Left lung (tissue), 10 donors: ENCODE measurements around the gene GSK3B. TPM values are rescaled to one million over a fixed set of nuclear protein-coding genes. Genes with fewer than 3 reads are reported as not detected.

ENCODE experiments used
- ATAC-seq: fragments of 200-7000 bp; cut with Tn5 transposase; one replicate; pipeline ENCODE4 v1.9.1; 2020; ENCODE audit warnings: moderate library complexity
- DNase-seq, 4 donors: peaks; one replicate each; pipeline ENCODE4 v3.0.0-alpha.2; 2013 to 2020
- H3K27ac ChIP-seq, 2 donors: fragments of 200-600 bp; sonication (generic) in 1 of 2; one replicate each; pipeline versions ENCODE4 v1.5.0 to v1.8.0; 2020 to 2021
- H3K27me3 ChIP-seq, 2 donors: fragments of 200-600 bp; sonication (generic) in 1 of 2; one replicate each; pipeline versions ENCODE4 v1.5.0 to v1.8.0; 2020 to 2021
- H3K36me3 ChIP-seq, 2 donors: fragments of 200-600 bp; sonication (generic) in 1 of 2; one replicate each; pipeline versions ENCODE4 v1.5.0 to v1.8.0; 2020 to 2021
- H3K4me1 ChIP-seq, 2 donors: fragments of 200-600 bp; one replicate each; pipeline ENCODE4 v1.8.0; 2021
- H3K4me3 ChIP-seq, 2 donors: fragments of 200-600 bp; sonication (generic) in 1 of 2; one replicate each; pipeline versions ENCODE4 v1.5.0 to v1.8.0; 2020 to 2021; ENCODE audit warnings: mild to moderate bottlenecking in 1 of 2
- H3K9me3 ChIP-seq, 2 donors: fragments of 200-600 bp; sonication (generic) in 1 of 2; one replicate each; pipeline versions ENCODE4 v1.5.0 to v1.8.0; 2020 to 2021
- intact Hi-C, 2 donors: fragments of 100-400 bp; cut with DNase I; formaldehyde crosslinking; loops; one replicate each; pipeline versions ENCODE4 v1.11.2 to v1.14.2; 2022
- polyA plus RNA-seq, 6 donors: library from polyadenylated mRNA; unstranded; fragments of 120-200 nt; gene quantifications; one replicate each; pipeline ENCODE4 v1.2.1, GENCODE V29; 2013; ENCODE audit not compliant: insufficient read length in 6 of 6
- total RNA-seq, 2 donors: library from RNA; stranded (reverse); fragmentation: NEBNext Ultra II Directional; extraction: Animal tissue kit (Norgen Biotek cat#: 25700); gene quantifications; one replicate each; pipeline ENCODE4 v1.2.1, GENCODE V29; 2021
- TF ChIP-seq, protein P1 (sequence below), 2 donors: fragments of 200-600 bp; sonication (generic) in 1 of 2; IDR thresholded peaks; one replicate each; pipeline versions ENCODE4 v1.5.0 to v1.8.0; 2021; ENCODE audit warnings: antibody characterized with exemption in 2 of 2
- donor health status: DM: no; HTN: yes; CAD: no.
- donor health status: DM: no; HTN: no; CAD: no.

GSK3B gene
- total and polyA plus RNA-seq, 8 donors, result 39.2 to 53.0 (median 42.4) TPM

DNA sequence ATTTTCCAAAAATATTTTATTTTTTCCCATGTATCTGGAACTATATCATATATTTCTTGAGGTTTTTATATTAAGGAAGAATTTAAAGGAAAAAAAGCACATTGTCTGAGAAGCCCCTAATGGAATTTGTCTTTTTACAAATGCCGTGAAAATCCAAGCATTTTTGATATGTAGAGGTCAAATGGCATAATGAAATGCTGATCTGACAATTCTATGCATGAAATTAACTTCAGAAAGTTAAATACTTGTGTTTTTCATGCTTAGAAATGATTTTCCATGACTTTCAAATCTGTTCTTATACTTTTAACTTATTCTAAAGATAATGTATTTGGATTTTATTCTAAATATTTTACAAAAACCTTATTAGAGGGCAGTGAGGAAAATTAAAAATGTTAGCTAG, 193.1 kb downstream of the GSK3B start:
- TF ChIP-seq, protein P1, sequence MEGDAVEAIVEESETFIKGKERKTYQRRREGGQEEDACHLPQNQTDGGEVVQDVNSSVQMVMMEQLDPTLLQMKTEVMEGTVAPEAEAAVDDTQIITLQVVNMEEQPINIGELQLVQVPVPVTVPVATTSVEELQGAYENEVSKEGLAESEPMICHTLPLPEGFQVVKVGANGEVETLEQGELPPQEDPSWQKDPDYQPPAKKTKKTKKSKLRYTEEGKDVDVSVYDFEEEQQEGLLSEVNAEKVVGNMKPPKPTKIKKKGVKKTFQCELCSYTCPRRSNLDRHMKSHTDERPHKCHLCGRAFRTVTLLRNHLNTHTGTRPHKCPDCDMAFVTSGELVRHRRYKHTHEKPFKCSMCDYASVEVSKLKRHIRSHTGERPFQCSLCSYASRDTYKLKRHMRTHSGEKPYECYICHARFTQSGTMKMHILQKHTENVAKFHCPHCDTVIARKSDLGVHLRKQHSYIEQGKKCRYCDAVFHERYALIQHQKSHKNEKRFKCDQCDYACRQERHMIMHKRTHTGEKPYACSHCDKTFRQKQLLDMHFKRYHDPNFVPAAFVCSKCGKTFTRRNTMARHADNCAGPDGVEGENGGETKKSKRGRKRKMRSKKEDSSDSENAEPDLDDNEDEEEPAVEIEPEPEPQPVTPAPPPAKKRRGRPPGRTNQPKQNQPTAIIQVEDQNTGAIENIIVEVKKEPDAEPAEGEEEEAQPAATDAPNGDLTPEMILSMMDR (IDR thresholded peaks at IDR 0.05), result no peak
- H3K27ac ChIP-seq, result no peak overlapping the region
- H3K4me1 ChIP-seq, result no peaks in the 10 kb centered on the region
- H3K4me3 ChIP-seq, result no peak overlapping the region
- no peaks in the 10 kb centered on the region for H3K9me3 ChIP-seq
- no peak for DNase-seq
- intact Hi-C loops, result no loop called here
- H3K36me3 ChIP-seq, result peaks cover 0 to 36% of the 10 kb centered on the region in 2 donors
- no peaks in the 10 kb centered on the region for H3K27me3 ChIP-seq
- ATAC-seq, result no peak

DNA sequence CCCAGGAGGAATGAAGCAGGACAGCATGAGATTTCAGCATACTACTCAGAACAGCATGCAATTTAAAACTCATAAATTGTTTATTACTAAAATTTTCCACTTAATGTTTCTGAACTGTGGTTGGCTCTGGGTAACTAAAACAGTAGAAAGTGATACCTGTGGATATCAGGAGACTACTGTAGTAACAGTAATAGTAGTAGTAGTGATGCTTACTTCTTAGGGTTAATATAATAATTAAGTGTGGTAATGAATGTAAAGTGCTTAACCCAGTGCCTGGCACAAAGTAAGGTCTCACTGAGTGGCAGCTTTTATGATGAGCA, 195.1 kb downstream of the GSK3B start:
- Histone ChIP-seq H3K4me1 (no peaks in the 10 kb centered on the region), H3K4me3 (no peak overlapping the region), H3K36me3 (peaks cover 0 to 21% of the 10 kb centered on the region in 2 donors), H3K27ac (no peak overlapping the region), H3K9me3 (no peaks in the 10 kb centered on the region), H3K27me3 (no peaks in the 10 kb centered on the region)
- no peak for DNase-seq
- ATAC-seq, result no peak
- TF ChIP-seq, protein P1 (IDR thresholded peaks at IDR 0.05), result no peak
- intact Hi-C loops, result loop anchor here in 1 of 2 donors (10.0 kb wide), 1 partner anchor 286 kb away; no protein-coding TSS in a partner anchor

DNA sequence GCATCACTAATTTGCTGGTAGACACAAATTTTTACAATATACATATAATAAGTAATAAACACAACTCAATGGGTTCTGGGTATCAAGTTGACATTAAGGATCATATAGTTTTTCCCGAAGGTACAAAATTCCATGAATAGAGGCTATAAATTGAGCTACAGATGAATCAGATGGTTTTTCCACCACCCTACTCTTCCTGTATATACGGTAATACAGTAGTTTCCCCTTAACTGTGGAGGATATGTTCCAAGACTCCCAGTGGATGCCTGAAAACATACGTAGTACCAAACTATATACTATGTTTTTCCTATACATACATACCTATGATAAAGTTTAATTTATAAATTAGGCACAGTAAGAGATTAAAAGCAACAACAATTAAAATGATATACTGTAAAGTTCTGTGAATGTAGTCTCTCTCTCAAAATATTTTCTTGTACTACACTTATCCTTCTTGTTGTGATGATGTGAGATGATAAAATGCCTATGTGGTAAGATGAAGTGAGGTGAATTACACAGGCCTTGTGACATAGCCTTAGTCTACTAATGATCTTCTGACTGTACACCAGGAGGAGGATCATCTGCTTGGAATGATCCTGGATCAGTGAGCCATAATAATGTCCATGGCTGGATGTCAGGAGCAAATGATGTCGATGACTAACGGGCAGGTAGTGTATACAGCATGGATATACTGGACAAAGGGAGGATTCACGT, 195.6 kb downstream of the GSK3B start:
- Histone ChIP-seq H3K4me1 (no peaks in the 10 kb centered on the region), H3K36me3 (peaks cover 0 to 16% of the 10 kb centered on the region in 2 donors), H3K9me3 (no peaks in the 10 kb centered on the region), H3K4me3 (no peak overlapping the region), H3K27me3 (no peaks in the 10 kb centered on the region), H3K27ac (no peak overlapping the region)
- ATAC-seq (no peak), DNase-seq (no peak)
- intact Hi-C loops, result loop anchor here in 1 of 2 donors (10.0 kb wide), 1 partner anchor 286 kb away; no protein-coding TSS in a partner anchor
- TF ChIP-seq, protein P1 (IDR thresholded peaks at IDR 0.05), result no peak

DNA sequence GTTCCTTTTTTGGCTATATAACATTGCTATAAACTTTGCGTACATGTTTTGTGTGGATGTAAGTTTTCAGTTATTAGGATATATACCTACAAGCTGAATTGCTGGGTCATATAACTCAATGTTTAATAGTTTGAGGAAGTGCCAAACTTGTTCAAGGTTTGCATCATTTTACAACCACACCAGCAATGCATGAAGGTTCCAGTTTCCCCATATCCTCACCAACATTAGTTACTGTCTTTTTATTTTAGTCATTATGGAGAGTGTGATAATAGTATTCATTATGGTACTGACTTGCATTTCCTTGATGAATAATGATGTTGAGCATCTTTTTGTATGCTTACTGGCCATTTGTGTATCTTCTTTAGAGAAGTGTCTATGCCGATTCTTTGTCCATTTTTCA, 200.1 kb downstream of the GSK3B start:
- Histone ChIP-seq H3K4me1 (peaks cover 3 to 10% of the 10 kb centered on the region in 2 donors), H3K36me3 (peaks cover 0 to 5% of the 10 kb centered on the region in 2 donors), H3K9me3 (peaks cover 0 to 5% of the 10 kb centered on the region in 2 donors), H3K27me3 (no peaks in the 10 kb centered on the region), H3K27ac (no peak overlapping the region), H3K4me3 (no peak overlapping the region)
- DNase-seq, result no peak
- TF ChIP-seq, protein P1 (IDR thresholded peaks at IDR 0.05), result no peak
- intact Hi-C loops, result loop anchor here in 1 of 2 donors (10.0 kb wide), 1 partner anchor 291 kb away; no protein-coding TSS in a partner anchor
- no peak for ATAC-seq

DNA sequence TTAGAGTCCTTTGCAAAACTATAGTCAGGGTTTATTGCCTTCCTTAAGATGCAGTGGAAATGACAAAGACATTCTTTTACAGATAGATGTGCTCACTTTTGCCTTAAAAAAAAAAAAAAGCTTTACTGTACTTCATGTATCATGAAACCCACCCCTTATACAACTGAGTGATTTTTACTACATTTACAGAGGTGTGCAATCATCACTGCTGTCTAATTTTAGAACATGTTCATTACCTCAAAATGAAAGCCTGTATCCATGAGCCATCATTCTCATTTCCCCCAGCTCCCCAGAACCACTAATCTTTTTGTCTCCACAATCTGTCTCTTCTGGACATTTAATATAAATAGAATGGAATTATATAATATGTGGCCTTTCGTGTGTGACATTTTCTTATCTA, 200.5 kb downstream of the GSK3B start:
- H3K4me3 ChIP-seq, result no peak overlapping the region
- ATAC-seq (no peak), DNase-seq (no peak)
- intact Hi-C loops, result loop anchor here in 1 of 2 donors (10.0 kb wide), 1 partner anchor 291 kb away; no protein-coding TSS in a partner anchor
- no peak overlapping the region for H3K27ac ChIP-seq
- peaks cover 0 to 10% of the 10 kb centered on the region in 2 donors for H3K9me3 ChIP-seq
- H3K4me1 ChIP-seq, result peaks cover 3 to 10% of the 10 kb centered on the region in 2 donors
- TF ChIP-seq, protein P1 (IDR thresholded peaks at IDR 0.05), result no peak
- peaks cover 0 to under 1% of the 10 kb centered on the region in 2 donors for H3K36me3 ChIP-seq
- no peaks in the 10 kb centered on the region for H3K27me3 ChIP-seq
